WTC11 (cell line): ENCODE data around the gene RPL13.

Experiments
- AFF4 ChIP-seq: sonication (generic); formaldehyde crosslinking; IDR thresholded peaks from 2 replicates; pipeline ENCODE4 v1.8.1; 2023; ENCODE audit warnings: mild to moderate bottlenecking, missing genetic modification reagents, borderline replicate concordance
- CTCF ChIP-seq: fragments of 200-600 bp; IDR thresholded peaks from 2 replicates; pipeline ENCODE4 v1.8.0; 2022; ENCODE audit warnings: antibody characterized with exemption
- FOXK1 ChIP-seq: sonication (generic); formaldehyde crosslinking; IDR thresholded peaks from 2 replicates; pipeline ENCODE4 v1.8.0; 2022; ENCODE audit warnings: mild to moderate bottlenecking, moderate library complexity, missing genetic modification reagents
- KAT7 ChIP-seq: sonication (generic); formaldehyde crosslinking; IDR thresholded peaks from 2 replicates; pipeline ENCODE4 v1.8.1; 2023; ENCODE audit warnings: missing genetic modification reagents, mild to moderate bottlenecking, borderline replicate concordance
- NR1H2 ChIP-seq: sonication (generic); formaldehyde crosslinking; IDR thresholded peaks from 2 replicates; pipeline ENCODE4 v1.9.0; 2021; ENCODE audit warnings: mild to moderate bottlenecking, moderate library complexity, missing genetic modification reagents
- SMAD3 ChIP-seq: sonication (generic); formaldehyde crosslinking; IDR thresholded peaks from 2 replicates; pipeline ENCODE4 v1.8.0; 2022; ENCODE audit warnings: missing genetic modification reagents, mild to moderate bottlenecking, borderline replicate concordance
- TP53 ChIP-seq: sonication (generic); formaldehyde crosslinking; IDR thresholded peaks from 2 replicates; pipeline ENCODE4 v1.8.1; 2023; ENCODE audit warnings: mild to moderate bottlenecking, missing genetic modification reagents
- ZBTB21 ChIP-seq: sonication (generic); formaldehyde crosslinking; IDR thresholded peaks from 2 replicates; pipeline ENCODE4 v1.8.1; 2023; ENCODE audit warnings: mild to moderate bottlenecking, missing genetic modification reagents, borderline replicate concordance

DNA sequence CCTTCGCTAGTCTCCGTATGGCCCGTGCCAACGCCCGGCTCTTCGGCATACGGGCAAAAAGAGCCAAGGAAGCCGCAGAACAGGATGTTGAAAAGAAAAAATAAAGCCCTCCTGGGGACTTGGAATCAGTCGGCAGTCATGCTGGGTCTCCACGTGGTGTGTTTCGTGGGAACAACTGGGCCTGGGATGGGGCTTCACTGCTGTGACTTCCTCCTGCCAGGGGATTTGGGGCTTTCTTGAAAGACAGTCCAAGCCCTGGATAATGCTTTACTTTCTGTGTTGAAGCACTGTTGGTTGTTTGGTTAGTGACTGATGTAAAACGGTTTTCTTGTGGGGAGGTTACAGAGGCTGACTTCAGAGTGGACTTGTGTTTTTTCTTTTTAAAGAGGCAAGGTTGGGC lies 2.5 kb downstream of the RPL13 start:
- TF ChIP-seq CTCF = no peak
- no peak for TF ChIP-seq ZBTB21 (CRISPR knock-in tag)
- TF ChIP-seq KAT7 = no peak
- TF ChIP-seq SMAD3 (CRISPR knock-in tag) = no peak
- TF ChIP-seq AFF4 (CRISPR knock-in tag) = no peak
- no peak for TF ChIP-seq TP53 (CRISPR knock-in tag)
- no peak for TF ChIP-seq NR1H2 (CRISPR knock-in tag)
- no peak for TF ChIP-seq FOXK1
